DND-41 (cell line): Measurements from ENCODE around the gene LRRC52.

Experiments
- CTCF ChIP-seq: IDR thresholded peaks from 2 replicates; pipeline ENCODE4 v1.5.1; 2012; ENCODE audit warnings: borderline replicate concordance, low read length, moderate library complexity, mild to moderate bottlenecking; ENCODE audit not compliant: poor library complexity, severe bottlenecking; ENCODE audit errors: extremely low read depth
- EZH2 ChIP-seq: IDR thresholded peaks from 3 replicates; pipeline ENCODE4 v1.6.1; 2012; ENCODE audit warnings: borderline replicate concordance, low read depth, mild to moderate bottlenecking, moderate library complexity, low read length, inconsistent platforms; ENCODE audit not compliant: severe bottlenecking

- TF ChIP-seq EZH2 (no peak), CTCF (no peak)
Observed at GRCh38 chr1:165610866-165611265, 67.1 kb downstream of the LRRC52 start.
